GM12878 (cell line): ENCODE data around the gene HMCN1. TPM values are rescaled to one million over a fixed set of nuclear protein-coding genes. Genes with fewer than 3 reads are reported as not detected.

Source experiments
- ATAC-seq: fragments of 200-7000 bp; cut with Tn5 transposase; 3 replicates; pipeline ENCODE4 v1.9.1; 2020; ENCODE audit warnings: mild to moderate bottlenecking, moderate library complexity
- BruUV-seq: library from RNA; stranded (reverse); fragments of 400-500 nt; replicated peaks from 2 replicates; lab custom pipeline; 2021; lab: Mats Ljungman, UMichigan
- CTCF ChIA-PET: fragments of 300-600 bp; sonication (Branson Sonifier 250); formaldehyde crosslinking; extraction: SDS; loops from one replicate; lab custom pipeline; 2021; ENCODE audit warnings: inconsistent platforms; lab: Yijun Ruan, JAX
- POLR2A ChIA-PET: fragments of 350-600 bp; formaldehyde crosslinking; extraction: SDS; loops from one replicate; lab custom pipeline; 2021; ENCODE audit warnings: inconsistent platforms; lab: Charles Lee
- RAD21 ChIA-PET: fragments of 300-600 bp; sonication (Branson Sonifier 250); formaldehyde crosslinking; loops from one replicate; lab custom pipeline; 2023; ENCODE audit warnings: antibody characterized with exemption; ENCODE audit not compliant: unreplicated experiment; lab: Charles Lee
- SMC1A ChIA-PET: fragments of 300-600 bp; sonication (Branson Sonifier 250); formaldehyde crosslinking; loops from one replicate; lab custom pipeline; 2023; ENCODE audit not compliant: unreplicated experiment, uncharacterized antibody; lab: Charles Lee
- DNase-seq: peaks from one replicate; pipeline ENCODE4 v3.0.0-alpha.2; 2011; ENCODE audit warnings: low read depth, low spot score
- FAIRE-seq: peaks from 3 replicates; lab custom pipeline; 2011; peaks lifted over from hg19 to GRCh38; lab: Jason Lieb, UNC
- H2AFZ ChIP-seq: 2 replicates; pipeline ENCODE4 v1.6.0; 2011; ENCODE audit warnings: low read depth, low read length, control low read depth; ENCODE audit not compliant: control insufficient read depth
- H3K27ac ChIP-seq: 2 replicates; pipeline ENCODE4 v1.5.1; 2011; ENCODE audit warnings: control low read depth; ENCODE audit not compliant: control insufficient read depth, insufficient read depth
- H3K27me3 ChIP-seq, 2 experiments: replicated peaks in 1 of 2; 2 replicates each; pipeline versions ENCODE4 v1.6.0 to v1.6.1; 2011; ENCODE audit warnings: low read length in 1 of 2; ENCODE audit not compliant: control insufficient read depth in 2 of 2, insufficient read depth in 2 of 2
- H3K36me3 ChIP-seq, 2 experiments: 2 replicates each; pipeline ENCODE4 v1.5.1; 2011; ENCODE audit warnings: low read length in 1 of 2; ENCODE audit not compliant: control insufficient read depth in 2 of 2, insufficient read depth in 2 of 2
- H3K4me1 ChIP-seq: 2 replicates; pipeline ENCODE4 v1.6.1; 2011; ENCODE audit warnings: mild to moderate bottlenecking, low read length, moderate library complexity, mixed read lengths; ENCODE audit not compliant: control insufficient read depth, insufficient read depth
- H3K4me2 ChIP-seq: 2 replicates; pipeline ENCODE4 v1.6.0; 2011; ENCODE audit warnings: control low read depth; ENCODE audit not compliant: control insufficient read depth, insufficient read depth
- H3K4me3 ChIP-seq: fragments of 200-600 bp; sonication (generic); 2 replicates; pipeline ENCODE4 v1.5.1; 2016
- H3K79me2 ChIP-seq: 2 replicates; pipeline ENCODE4 v1.6.0; 2011; ENCODE audit warnings: low read length; ENCODE audit not compliant: control insufficient read depth, insufficient read depth
- H3K9ac ChIP-seq: 2 replicates; pipeline ENCODE4 v1.8.0; 2011; ENCODE audit warnings: low read length, control low read depth, mixed read lengths; ENCODE audit not compliant: control insufficient read depth, insufficient read depth
- H3K9me3 ChIP-seq: replicated peaks from 3 replicates; pipeline ENCODE4 v1.5.1; 2011; ENCODE audit warnings: mild to moderate bottlenecking, low read length; ENCODE audit not compliant: control insufficient read depth, insufficient read depth
- H4K20me1 ChIP-seq: 2 replicates; pipeline ENCODE4 v1.6.0; 2011; ENCODE audit not compliant: control insufficient read depth, insufficient read depth
- BMI1 ChIP-seq: fragments of 450-650 bp; IDR thresholded peaks from 2 replicates; pipeline ENCODE4 v1.6.1; 2016; ENCODE audit warnings: mild to moderate bottlenecking, moderate library complexity, borderline replicate concordance
- CBX5 ChIP-seq: sonication (generic); IDR thresholded peaks from 2 replicates; pipeline ENCODE4 v1.6.1; 2016; ENCODE audit warnings: low read depth, moderate library complexity, mild to moderate bottlenecking, inconsistent platforms
- CHD1 ChIP-seq: IDR thresholded peaks from 2 replicates; pipeline ENCODE4 v1.6.1; 2012; ENCODE audit warnings: low read depth, low read length, improper control_type of control experiment
- CHD4 ChIP-seq: fragments of 200-600 bp; sonication (generic); IDR thresholded peaks from 2 replicates; pipeline ENCODE4 v1.6.1; 2016; ENCODE audit warnings: mild to moderate bottlenecking
- CREM ChIP-seq: IDR thresholded peaks from 2 replicates; pipeline ENCODE4 v1.6.1; 2014; ENCODE audit warnings: antibody characterized with exemption, low read depth
- GATAD2B ChIP-seq: fragments of 450-650 bp; conservative IDR thresholded peaks from 2 replicates; pipeline ENCODE4 v1.6.1; 2017; ENCODE audit warnings: low read depth, mild to moderate bottlenecking, moderate library complexity
- WRNIP1 ChIP-seq: IDR thresholded peaks from 2 replicates; pipeline ENCODE4 v1.6.1; 2011; ENCODE audit warnings: low read depth, low read length, improper control_type of control experiment, borderline replicate concordance
- YBX1 ChIP-seq: fragments of 450-650 bp; IDR thresholded peaks from 2 replicates; pipeline ENCODE4 v1.6.1; 2016; ENCODE audit warnings: antibody characterized with exemption
- WGBS: methylation state at CpG from one replicate; pipeline ENCODE4 v1.1.6; 2016; ENCODE audit warnings: low lambda C conversion rate; ENCODE audit not compliant: insufficient replicate concordance, insufficient coverage; ENCODE audit errors: missing lambda C conversion rate; 5-methylcytosine and 5-hydroxymethylcytosine counted together
- in situ Hi-C: fragments of 300-500 bp; cut with MboI; formaldehyde crosslinking; loops from 9 replicates; pipeline ENCODE4 v1.14.3; 2018; ENCODE audit warnings: mixed read lengths
- intact Hi-C: fragments of 100-400 bp; cut with micrococcal nuclease; formaldehyde crosslinking; loops from one replicate; pipeline ENCODE4 v1.14.2; 2022; ENCODE audit not compliant: unreplicated experiment
- polyA plus RNA-seq, 11 experiments: library from polyadenylated mRNA; depleted of rRNA in 4 of 11; unstranded in 6 of 11; stranded (reverse) in 5 of 11; fragments of >200 nt; fragmentation: Nextera tagmentation in 4 of 11; fragmentation: Illumina TruSeq in 1 of 11; extraction: Ambion mirVana in 4 of 11; extraction: Trizol in 1 of 11; gene quantifications; 1 replicate in 1 of 11; 2 replicates in 10 of 11; pipeline versions ENCODE4 v1.2.1 to v1.2.3, GENCODE V29; 2011 to 2016; ENCODE audit warnings: inconsistent platforms in 2 of 11, missing spikeins in 2 of 11, low read depth in 1 of 11
- total RNA-seq, 4 experiments: library from RNA; depleted of rRNA in 3 of 4; stranded (reverse); fragments of >200 nt in 3 of 4; fragmentation: Illumina TruSeq in 1 of 4; extraction: Trizol in 1 of 4; gene quantifications; 2 replicates each; pipeline versions ENCODE4 v1.2.1 to v1.2.3, GENCODE V29; 2013 to 2021
- TF ChIP-seq, protein P1 (sequence below): fragments of 450-650 bp; IDR thresholded peaks from 2 replicates; pipeline ENCODE4 v1.6.1; 2017; ENCODE audit warnings: mild to moderate bottlenecking, moderate library complexity
- TF ChIP-seq, protein P2 (sequence below): IDR thresholded peaks from 2 replicates; pipeline ENCODE4 v1.6.1; 2011; ENCODE audit warnings: mild to moderate bottlenecking, low read depth, low read length, moderate library complexity; ENCODE audit not compliant: insufficient replicate concordance
- TF ChIP-seq, protein P3 (sequence below): fragments of 450-650 bp; IDR thresholded peaks from 2 replicates; pipeline ENCODE4 v1.6.1; 2016; ENCODE audit warnings: mild to moderate bottlenecking
- TF ChIP-seq, protein P4 (sequence below): fragments of 450-650 bp; IDR thresholded peaks from 2 replicates; pipeline ENCODE4 v1.6.1; 2014; ENCODE audit warnings: mild to moderate bottlenecking

HMCN1 gene
- total and polyA plus RNA-seq, 10 of the 15 experiments (the other 5 are each of a cell fraction or from before 2014, with no cell fraction given), result under 0.01 to 0.07 TPM; not detected in 8

DNA sequence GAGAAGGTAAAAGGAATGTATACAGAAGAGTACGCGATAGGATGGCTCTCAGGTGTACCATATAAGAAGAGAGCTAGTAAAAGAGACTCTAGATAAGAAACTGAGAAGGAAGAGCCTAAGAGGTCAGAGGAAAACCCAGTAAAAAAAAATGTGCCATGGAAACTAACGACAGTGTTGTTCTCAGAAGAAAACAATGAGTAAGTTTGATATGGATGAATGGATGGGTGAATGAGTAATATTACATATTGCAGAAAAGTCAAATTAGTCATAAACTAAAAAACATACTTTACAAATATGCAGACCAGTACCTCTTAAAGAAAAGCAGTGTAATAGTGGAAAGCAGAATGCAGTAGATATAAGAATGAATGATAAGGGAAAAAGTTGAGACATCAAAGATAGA is 316.2 kb downstream of the HMCN1 start:
- no peak for ATAC-seq
- in situ Hi-C loops, result no loop called here

More for the DNA sequence above, 316.2 kb downstream of the HMCN1 start:
- FAIRE-seq, result no peak
- TF ChIP-seq, protein P1, sequence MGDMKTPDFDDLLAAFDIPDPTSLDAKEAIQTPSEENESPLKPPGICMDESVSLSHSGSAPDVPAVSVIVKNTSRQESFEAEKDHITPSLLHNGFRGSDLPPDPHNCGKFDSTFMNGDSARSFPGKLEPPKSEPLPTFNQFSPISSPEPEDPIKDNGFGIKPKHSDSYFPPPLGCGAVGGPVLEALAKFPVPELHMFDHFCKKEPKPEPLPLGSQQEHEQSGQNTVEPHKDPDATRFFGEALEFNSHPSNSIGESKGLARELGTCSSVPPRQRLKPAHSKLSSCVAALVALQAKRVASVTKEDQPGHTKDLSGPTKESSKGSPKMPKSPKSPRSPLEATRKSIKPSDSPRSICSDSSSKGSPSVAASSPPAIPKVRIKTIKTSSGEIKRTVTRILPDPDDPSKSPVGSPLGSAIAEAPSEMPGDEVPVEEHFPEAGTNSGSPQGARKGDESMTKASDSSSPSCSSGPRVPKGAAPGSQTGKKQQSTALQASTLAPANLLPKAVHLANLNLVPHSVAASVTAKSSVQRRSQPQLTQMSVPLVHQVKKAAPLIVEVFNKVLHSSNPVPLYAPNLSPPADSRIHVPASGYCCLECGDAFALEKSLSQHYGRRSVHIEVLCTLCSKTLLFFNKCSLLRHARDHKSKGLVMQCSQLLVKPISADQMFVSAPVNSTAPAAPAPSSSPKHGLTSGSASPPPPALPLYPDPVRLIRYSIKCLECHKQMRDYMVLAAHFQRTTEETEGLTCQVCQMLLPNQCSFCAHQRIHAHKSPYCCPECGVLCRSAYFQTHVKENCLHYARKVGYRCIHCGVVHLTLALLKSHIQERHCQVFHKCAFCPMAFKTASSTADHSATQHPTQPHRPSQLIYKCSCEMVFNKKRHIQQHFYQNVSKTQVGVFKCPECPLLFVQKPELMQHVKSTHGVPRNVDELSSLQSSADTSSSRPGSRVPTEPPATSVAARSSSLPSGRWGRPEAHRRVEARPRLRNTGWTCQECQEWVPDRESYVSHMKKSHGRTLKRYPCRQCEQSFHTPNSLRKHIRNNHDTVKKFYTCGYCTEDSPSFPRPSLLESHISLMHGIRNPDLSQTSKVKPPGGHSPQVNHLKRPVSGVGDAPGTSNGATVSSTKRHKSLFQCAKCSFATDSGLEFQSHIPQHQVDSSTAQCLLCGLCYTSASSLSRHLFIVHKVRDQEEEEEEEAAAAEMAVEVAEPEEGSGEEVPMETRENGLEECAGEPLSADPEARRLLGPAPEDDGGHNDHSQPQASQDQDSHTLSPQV, result no peak
- TF ChIP-seq CHD4 (no peak), YBX1 (no peak), CHD1 (no peak), CBX5 (no peak), GATAD2B (no peak), CREM (no peak), WRNIP1 (no peak), BMI1 (no peak)
- TF ChIP-seq, protein P2, sequence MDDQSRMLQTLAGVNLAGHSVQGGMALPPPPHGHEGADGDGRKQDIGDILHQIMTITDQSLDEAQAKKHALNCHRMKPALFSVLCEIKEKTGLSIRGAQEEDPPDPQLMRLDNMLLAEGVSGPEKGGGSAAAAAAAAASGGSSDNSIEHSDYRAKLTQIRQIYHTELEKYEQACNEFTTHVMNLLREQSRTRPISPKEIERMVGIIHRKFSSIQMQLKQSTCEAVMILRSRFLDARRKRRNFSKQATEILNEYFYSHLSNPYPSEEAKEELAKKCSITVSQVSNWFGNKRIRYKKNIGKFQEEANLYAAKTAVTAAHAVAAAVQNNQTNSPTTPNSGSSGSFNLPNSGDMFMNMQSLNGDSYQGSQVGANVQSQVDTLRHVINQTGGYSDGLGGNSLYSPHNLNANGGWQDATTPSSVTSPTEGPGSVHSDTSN, result no peak
- TF ChIP-seq, protein P3, sequence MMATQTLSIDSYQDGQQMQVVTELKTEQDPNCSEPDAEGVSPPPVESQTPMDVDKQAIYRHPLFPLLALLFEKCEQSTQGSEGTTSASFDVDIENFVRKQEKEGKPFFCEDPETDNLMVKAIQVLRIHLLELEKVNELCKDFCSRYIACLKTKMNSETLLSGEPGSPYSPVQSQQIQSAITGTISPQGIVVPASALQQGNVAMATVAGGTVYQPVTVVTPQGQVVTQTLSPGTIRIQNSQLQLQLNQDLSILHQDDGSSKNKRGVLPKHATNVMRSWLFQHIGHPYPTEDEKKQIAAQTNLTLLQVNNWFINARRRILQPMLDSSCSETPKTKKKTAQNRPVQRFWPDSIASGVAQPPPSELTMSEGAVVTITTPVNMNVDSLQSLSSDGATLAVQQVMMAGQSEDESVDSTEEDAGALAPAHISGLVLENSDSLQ, result no peak
- TF ChIP-seq, protein P4, sequence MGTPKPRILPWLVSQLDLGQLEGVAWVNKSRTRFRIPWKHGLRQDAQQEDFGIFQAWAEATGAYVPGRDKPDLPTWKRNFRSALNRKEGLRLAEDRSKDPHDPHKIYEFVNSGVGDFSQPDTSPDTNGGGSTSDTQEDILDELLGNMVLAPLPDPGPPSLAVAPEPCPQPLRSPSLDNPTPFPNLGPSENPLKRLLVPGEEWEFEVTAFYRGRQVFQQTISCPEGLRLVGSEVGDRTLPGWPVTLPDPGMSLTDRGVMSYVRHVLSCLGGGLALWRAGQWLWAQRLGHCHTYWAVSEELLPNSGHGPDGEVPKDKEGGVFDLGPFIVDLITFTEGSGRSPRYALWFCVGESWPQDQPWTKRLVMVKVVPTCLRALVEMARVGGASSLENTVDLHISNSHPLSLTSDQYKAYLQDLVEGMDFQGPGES, result no peak
- Histone ChIP-seq H3K27me3 (no peaks in the 10 kb centered on the region), H3K9me3 (no peaks in the 10 kb centered on the region), H3K9ac (no peak overlapping the region), H3K4me2 (no peak overlapping the region), H3K27ac (no peak overlapping the region), H3K79me2 (no peaks in the 10 kb centered on the region), H3K4me3 (no peak overlapping the region), H3K36me3 (no peaks in the 10 kb centered on the region), H4K20me1 (no peaks in the 10 kb centered on the region), H2AFZ (no peak overlapping the region), H3K4me1 (no peaks in the 10 kb centered on the region)
- intact Hi-C loops, result no loop called here
- no peak for DNase-seq
- ChIA-PET RAD21 (no interaction called here), POLR2A (no interaction called here), SMC1A (no interaction called here), CTCF (no interaction called here)
- no TSS peak for BruUV-seq
- WGBS, result 29% methylated on average over 3 of the region's 3 CpGs
